Measurements from ENCODE around the gene CIPC. TPM values are rescaled to one million over a fixed set of nuclear protein-coding genes. Genes with fewer than 3 reads are reported as not detected.

The CIPC gene
- total and polyA plus RNA-seq, 4 donors = 6.4 to 32.0 (median 18.6) TPM

GRCh38 chr14:77061630-77062257 is 36.3 kb upstream of the CIPC start:
- Histone ChIP-seq H3K9me3 (ENCODE audit: control insufficient read depth in 4 of 4, insufficient read depth in 3 of 4, low read length in 3 of 4) (no peaks in the 10 kb centered on the region), H3K9ac (ENCODE audit: insufficient read depth in 1 of 2, low read length in 2 of 2) (no peak overlapping the region), H3K36me3 (ENCODE audit: control insufficient read depth in 4 of 4, insufficient read depth in 4 of 4, low read length in 4 of 4) (no peaks in the 10 kb centered on the region), H3K27me3 (ENCODE audit: control insufficient read depth in 3 of 3, insufficient read depth in 3 of 3, low read length in 2 of 3) (no peaks in the 10 kb centered on the region), H3K4me3 (no peak overlapping the region), H3K4me1 (ENCODE audit: control insufficient read depth in 5 of 5, insufficient read depth in 5 of 5, low read length in 5 of 5) (peaks cover 0 to 10% (median 0%) of the 10 kb centered on the region in 5 donors), H3K27ac (ENCODE audit: low read depth in 1 of 2, low read length in 1 of 2) (no peak overlapping the region)
- 92 to 94% methylated on average over 12 of the region's 12 CpGs for WGBS, 2 donors
- ATAC-seq (ENCODE audit: insufficient read depth, low FRiP score) (no peak), DNase-seq (no peak)
- TF ChIP-seq CTCF (IDR thresholded peaks at IDR 0.05; ENCODE audit: control extremely low read depth, extremely low read depth) = no peak

GRCh38 chr14:77062261-77062660 is 35.8 kb upstream of the CIPC start:
- DNase-seq = no peak
- no peak overlapping the region for H3K27ac ChIP-seq (ENCODE audit: low read depth in 1 of 2, low read length in 1 of 2)
- no peak overlapping the region for H3K9ac ChIP-seq (ENCODE audit: insufficient read depth in 1 of 2, low read length in 2 of 2)
- H3K9me3 ChIP-seq (ENCODE audit: control insufficient read depth in 4 of 4, insufficient read depth in 3 of 4, low read length in 3 of 4) = no peaks in the 10 kb centered on the region
- no peak for ATAC-seq (ENCODE audit: insufficient read depth, low FRiP score)
- 77 to 89% methylated on average over 3 of the region's 3 CpGs for WGBS, 2 donors
- H3K4me3 ChIP-seq = no peak overlapping the region
- TF ChIP-seq CTCF (IDR thresholded peaks at IDR 0.05; ENCODE audit: control extremely low read depth, extremely low read depth) = no peak
- peaks cover 0 to 12% (median 0%) of the 10 kb centered on the region in 5 donors for H3K4me1 ChIP-seq (ENCODE audit: control insufficient read depth in 5 of 5, insufficient read depth in 5 of 5, low read length in 5 of 5)
- no peaks in the 10 kb centered on the region for H3K27me3 ChIP-seq (ENCODE audit: control insufficient read depth in 3 of 3, insufficient read depth in 3 of 3, low read length in 2 of 3)
- H3K36me3 ChIP-seq (ENCODE audit: control insufficient read depth in 4 of 4, insufficient read depth in 4 of 4, low read length in 4 of 4) = no peaks in the 10 kb centered on the region

- Histone ChIP-seq H3K27me3 (ENCODE audit: control insufficient read depth in 3 of 3, insufficient read depth in 3 of 3, low read length in 2 of 3) (no peaks in the 10 kb centered on the region), H3K9me3 (ENCODE audit: control insufficient read depth in 4 of 4, insufficient read depth in 3 of 4, low read length in 3 of 4) (no peaks in the 10 kb centered on the region), H3K9ac (ENCODE audit: insufficient read depth in 1 of 2, low read length in 2 of 2) (no peak overlapping the region), H3K27ac (ENCODE audit: low read depth in 1 of 2, low read length in 1 of 2) (no peak overlapping the region), H3K4me1 (ENCODE audit: control insufficient read depth in 5 of 5, insufficient read depth in 5 of 5, low read length in 5 of 5) (peaks cover 0 to 16% (median 0%) of the 10 kb centered on the region in 5 donors), H3K36me3 (ENCODE audit: control insufficient read depth in 4 of 4, insufficient read depth in 4 of 4, low read length in 4 of 4) (no peaks in the 10 kb centered on the region), H3K4me3 (no peak overlapping the region)
- TF ChIP-seq CTCF (IDR thresholded peaks at IDR 0.05; ENCODE audit: control extremely low read depth, extremely low read depth) = no peak
- WGBS, 2 donors = 69 to 77% methylated on average over 10 of the region's 10 CpGs
- peak; percentile 54 to 78 (median 73) for DNase-seq
- no peak for ATAC-seq (ENCODE audit: insufficient read depth, low FRiP score)
Measured at GRCh38 chr14:77063571-77064171, 34.4 kb upstream of the CIPC start.

All from lung (tissue), 12 donors.